Testis (tissue), 3 donors: ENCODE data around the gene NLRP4. TPM values are rescaled to one million over a fixed set of nuclear protein-coding genes. Genes with fewer than 3 reads are reported as not detected.

Experiments
- DNase-seq: peaks from one replicate; pipeline ENCODE4 v3.0.0-alpha.2; 2019
- H3K27ac ChIP-seq, 2 donors: fragments of 200-600 bp; sonication (generic); one replicate each; pipeline ENCODE4 v1.5.1; 2019
- H3K27me3 ChIP-seq: fragments of 200-600 bp; sonication (generic); one replicate; pipeline ENCODE4 v1.5.1; 2019
- H3K36me3 ChIP-seq: fragments of 200-600 bp; sonication (generic); one replicate; pipeline ENCODE4 v1.5.1; 2017; ENCODE audit warnings: low read depth; ENCODE audit errors: missing control alignments
- H3K4me1 ChIP-seq: fragments of 200-600 bp; sonication (generic); one replicate; pipeline ENCODE4 v1.5.1; 2019
- H3K4me3 ChIP-seq, 2 donors: fragments of 200-600 bp; sonication (generic); one replicate each; pipeline ENCODE4 v1.5.1; 2017 to 2019
- H3K9me3 ChIP-seq: fragments of 200-600 bp; sonication (generic); one replicate; pipeline ENCODE4 v1.5.1; 2017
- POLR2A ChIP-seq: fragments of 450-650 bp; IDR thresholded peaks from one replicate; pipeline ENCODE4 v1.6.1; 2017; ENCODE audit warnings: antibody characterized with exemption, mild to moderate bottlenecking, moderate library complexity
- WGBS, 2 donors: methylation state at CpG; one replicate each; pipeline ENCODE4 v1.1.5; 2018; 5-methylcytosine and 5-hydroxymethylcytosine counted together
- intact Hi-C: fragments of 100-400 bp; cut with DNase I; formaldehyde crosslinking; loops from one replicate; pipeline ENCODE4 v1.15.1; 2023; ENCODE audit warnings: low total_unique reads
- polyA plus RNA-seq: library from polyadenylated mRNA; stranded (reverse); fragments of 350-450 nt; fragmentation: Illumina TruSeq; extraction: RNeasy Lipid Tissue Mini Kit (QIAGEN cat#74804); gene quantifications from one replicate; pipeline ENCODE4 v1.2.3, GENCODE V29; 2014; ENCODE audit warnings: low read depth, low replicate concordance; ENCODE audit not compliant: insufficient read depth
- total RNA-seq, 2 donors: library from RNA; depleted of rRNA; stranded (reverse); fragments of >200 nt; gene quantifications; one replicate each; pipeline ENCODE4 v1.2.3, GENCODE V29; 2016
- TF ChIP-seq, protein P1 (sequence below), 3 experiments: fragments of 450-650 bp in 2 of 3; fragments of 200-600 bp in 1 of 3; sonication (generic) in 1 of 3; IDR thresholded peaks; one replicate each; pipeline ENCODE4 v1.5.1; 2016 to 2019; ENCODE audit warnings: antibody characterized with exemption in 3 of 3, mild to moderate bottlenecking in 2 of 3, moderate library complexity in 1 of 3

The NLRP4 gene
- total and polyA plus RNA-seq, 3 donors from 2014 or later = 15.4 to 18.2 (median 17.2) TPM

DNA sequence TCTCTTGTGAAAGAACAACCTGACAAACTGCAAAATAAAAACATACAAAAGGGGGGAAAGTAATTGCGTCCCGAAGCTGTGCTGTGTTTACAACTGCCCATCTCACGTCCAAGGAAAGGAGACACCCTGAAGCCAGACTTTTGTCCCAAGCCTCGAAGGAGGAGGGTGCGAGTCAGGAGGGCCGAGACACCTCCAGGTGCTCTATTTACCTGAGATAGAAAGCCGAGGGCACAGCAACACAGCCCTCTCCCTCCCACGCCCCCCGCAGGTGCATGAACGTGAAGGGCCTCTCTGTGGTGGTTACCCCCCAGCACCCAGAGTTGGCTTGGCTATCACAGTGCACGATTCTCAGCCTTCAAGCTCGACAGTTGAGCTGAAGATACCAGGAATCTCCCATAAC lies 62.6 kb downstream of the NLRP4 start:
- Histone ChIP-seq H3K27me3 (no peaks in the 10 kb centered on the region), H3K4me3 (no peak overlapping the region), H3K36me3 (no peaks in the 10 kb centered on the region), H3K27ac (no peak overlapping the region), H3K9me3 (no peaks in the 10 kb centered on the region), H3K4me1 (no peaks in the 10 kb centered on the region)
- intact Hi-C loops = no loop called here
- no peak for DNase-seq
- no peak for TF ChIP-seq POLR2A
- TF ChIP-seq, protein P1, sequence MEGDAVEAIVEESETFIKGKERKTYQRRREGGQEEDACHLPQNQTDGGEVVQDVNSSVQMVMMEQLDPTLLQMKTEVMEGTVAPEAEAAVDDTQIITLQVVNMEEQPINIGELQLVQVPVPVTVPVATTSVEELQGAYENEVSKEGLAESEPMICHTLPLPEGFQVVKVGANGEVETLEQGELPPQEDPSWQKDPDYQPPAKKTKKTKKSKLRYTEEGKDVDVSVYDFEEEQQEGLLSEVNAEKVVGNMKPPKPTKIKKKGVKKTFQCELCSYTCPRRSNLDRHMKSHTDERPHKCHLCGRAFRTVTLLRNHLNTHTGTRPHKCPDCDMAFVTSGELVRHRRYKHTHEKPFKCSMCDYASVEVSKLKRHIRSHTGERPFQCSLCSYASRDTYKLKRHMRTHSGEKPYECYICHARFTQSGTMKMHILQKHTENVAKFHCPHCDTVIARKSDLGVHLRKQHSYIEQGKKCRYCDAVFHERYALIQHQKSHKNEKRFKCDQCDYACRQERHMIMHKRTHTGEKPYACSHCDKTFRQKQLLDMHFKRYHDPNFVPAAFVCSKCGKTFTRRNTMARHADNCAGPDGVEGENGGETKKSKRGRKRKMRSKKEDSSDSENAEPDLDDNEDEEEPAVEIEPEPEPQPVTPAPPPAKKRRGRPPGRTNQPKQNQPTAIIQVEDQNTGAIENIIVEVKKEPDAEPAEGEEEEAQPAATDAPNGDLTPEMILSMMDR (IDR thresholded peaks at IDR 0.05) = no peak
- 78 to 82% methylated on average over 12 of the region's 12 CpGs for WGBS, 2 donors

DNA sequence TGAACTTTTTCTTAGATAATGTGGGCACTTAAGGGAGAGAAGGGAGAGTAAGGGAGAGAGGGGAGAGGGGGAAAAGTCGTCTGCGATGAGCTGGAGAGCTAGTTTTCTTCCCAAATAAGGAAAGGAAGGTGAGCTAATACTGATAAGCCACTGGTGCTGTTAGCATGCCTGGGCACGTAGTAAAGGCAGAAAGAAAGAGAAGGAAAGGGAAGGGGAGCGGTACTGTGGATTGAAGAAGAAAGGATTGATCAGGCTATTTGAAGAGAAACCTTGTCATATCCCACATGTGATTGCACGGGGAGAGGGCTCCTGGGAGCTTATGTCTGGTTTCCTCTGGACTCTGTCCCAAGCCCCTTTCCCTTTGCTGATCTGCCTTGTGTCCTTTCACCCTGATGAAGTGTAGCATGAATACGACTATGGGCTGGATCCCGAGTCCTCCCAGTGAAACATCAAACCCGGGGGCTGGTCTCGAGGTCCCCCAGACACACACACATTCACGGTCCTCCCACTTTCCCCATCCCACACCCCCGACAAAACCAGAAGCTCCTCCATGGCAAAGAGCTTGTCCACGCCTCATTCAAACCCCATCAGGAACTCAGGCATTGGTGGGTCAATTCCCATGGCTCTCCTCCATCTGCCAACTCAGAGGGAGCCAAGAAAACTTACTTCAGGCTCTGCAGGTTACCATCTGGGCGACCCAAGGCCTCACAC lies 65.2 kb downstream of the NLRP4 start:
- DNase-seq = no peak
- Histone ChIP-seq H3K27me3 (no peaks in the 10 kb centered on the region), H3K4me1 (no peaks in the 10 kb centered on the region), H3K4me3 (no peak overlapping the region), H3K36me3 (no peaks in the 10 kb centered on the region), H3K9me3 (no peaks in the 10 kb centered on the region), H3K27ac (no peak overlapping the region)
- intact Hi-C loops = no loop called here
- 55 to 56% methylated on average over 13 of the region's 13 CpGs for WGBS, 2 donors
- no peak for TF ChIP-seq POLR2A
- TF ChIP-seq, protein P1 (IDR thresholded peaks at IDR 0.05) = no peak

DNA sequence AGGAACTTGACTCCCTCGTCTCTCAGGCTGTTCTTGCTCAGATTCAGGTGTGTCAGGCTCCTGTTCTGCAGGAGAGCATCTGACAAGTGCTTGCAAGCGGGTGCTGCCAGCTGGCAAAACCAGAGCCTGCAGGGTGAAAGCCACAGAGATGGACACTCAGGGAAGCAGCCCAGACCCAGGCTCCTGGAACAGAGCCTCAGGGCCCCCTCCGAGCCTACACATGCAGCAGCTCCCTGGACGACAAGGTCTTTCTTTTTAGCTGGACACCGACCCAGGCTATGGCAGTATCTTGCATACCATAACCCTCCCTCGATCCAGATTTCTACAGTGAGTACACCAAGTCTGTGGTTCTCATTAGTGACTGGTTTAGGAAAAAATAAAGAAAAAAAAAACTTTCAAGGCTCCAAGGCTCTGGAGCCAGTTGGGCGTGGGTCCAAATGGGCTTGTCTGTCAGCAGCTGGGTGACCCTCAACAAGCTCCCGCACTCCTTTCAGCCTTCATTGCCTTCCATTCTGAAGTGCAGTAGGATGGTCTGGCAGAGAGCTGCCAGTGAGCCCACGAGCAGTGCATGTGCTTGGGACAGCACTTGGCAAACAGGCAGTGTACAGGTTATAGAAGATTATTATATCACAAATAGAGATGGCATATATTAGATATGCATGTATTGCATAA lies 65.9 kb downstream of the NLRP4 start:
- no peak for DNase-seq
- TF ChIP-seq, protein P1 (IDR thresholded peaks at IDR 0.05) = no peak
- TF ChIP-seq POLR2A = no peak
- intact Hi-C loops = no loop called here
- H3K4me1 ChIP-seq = no peaks in the 10 kb centered on the region
- H3K9me3 ChIP-seq = no peaks in the 10 kb centered on the region
- 63 to 68% methylated on average over 9 of the region's 9 CpGs for WGBS, 2 donors
- H3K4me3 ChIP-seq = no peak overlapping the region
- no peak overlapping the region for H3K27ac ChIP-seq
- H3K36me3 ChIP-seq = no peaks in the 10 kb centered on the region
- no peaks in the 10 kb centered on the region for H3K27me3 ChIP-seq

DNA sequence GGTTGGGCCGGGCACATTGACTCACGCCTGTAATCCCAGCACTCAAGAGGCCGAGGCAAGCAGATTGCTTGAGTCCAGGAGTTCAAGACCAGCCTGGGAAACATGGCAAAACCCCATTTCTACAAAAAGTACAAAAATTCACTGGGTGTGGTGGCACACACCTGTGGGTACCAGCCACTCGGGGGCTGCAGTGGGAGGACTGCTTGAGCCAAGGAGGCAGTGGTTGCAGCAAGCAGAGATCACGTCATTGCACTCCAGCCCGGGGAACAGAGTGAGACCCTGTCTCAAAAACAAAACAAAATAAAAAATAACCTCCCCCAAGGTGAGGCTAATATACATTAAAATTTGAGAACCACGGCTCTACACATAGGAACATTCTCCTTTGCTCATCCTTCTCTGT lies 70.9 kb downstream of the NLRP4 start:
- H3K9me3 ChIP-seq = no peaks in the 10 kb centered on the region
- no peak for DNase-seq
- 81 to 84% methylated on average over 7 of the region's 7 CpGs for WGBS, 2 donors
- intact Hi-C loops = no loop called here
- H3K4me1 ChIP-seq = no peaks in the 10 kb centered on the region
- no peaks in the 10 kb centered on the region for H3K27me3 ChIP-seq
- H3K27ac ChIP-seq = no peak overlapping the region
- H3K4me3 ChIP-seq = no peak overlapping the region
- no peak for TF ChIP-seq POLR2A
- TF ChIP-seq, protein P1 (IDR thresholded peaks at IDR 0.05) = no peak
- no peaks in the 10 kb centered on the region for H3K36me3 ChIP-seq

DNA sequence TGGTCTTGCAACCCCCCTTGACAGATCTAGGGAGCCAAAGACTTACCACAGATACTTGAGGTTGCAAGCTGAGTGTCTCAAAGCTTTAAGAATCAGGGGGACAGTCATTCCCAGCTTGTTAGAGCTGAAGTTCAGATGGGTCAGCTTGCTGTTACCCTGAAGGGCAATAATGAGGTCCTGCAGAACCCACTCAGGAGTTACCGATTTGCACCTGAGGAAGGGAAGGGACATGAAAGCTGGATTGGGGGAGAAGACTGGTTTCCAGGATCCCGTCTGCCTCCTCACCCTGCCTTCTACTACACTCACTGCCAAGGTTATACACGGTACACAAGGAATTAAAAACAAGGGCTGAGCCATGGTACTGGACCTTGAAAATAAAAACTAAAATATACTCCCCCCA lies 71.4 kb downstream of the NLRP4 start:
- Histone ChIP-seq H3K9me3 (no peaks in the 10 kb centered on the region), H3K36me3 (no peaks in the 10 kb centered on the region), H3K27ac (no peak overlapping the region), H3K4me1 (no peaks in the 10 kb centered on the region), H3K4me3 (no peak overlapping the region), H3K27me3 (no peaks in the 10 kb centered on the region)
- no peak for TF ChIP-seq POLR2A
- WGBS, 2 donors = 81% methylated on average over 3 of the region's 3 CpGs
- intact Hi-C loops = no loop called here
- DNase-seq = no peak
